ENCODE results near the gene LY86.

The LY86 gene

DNA sequence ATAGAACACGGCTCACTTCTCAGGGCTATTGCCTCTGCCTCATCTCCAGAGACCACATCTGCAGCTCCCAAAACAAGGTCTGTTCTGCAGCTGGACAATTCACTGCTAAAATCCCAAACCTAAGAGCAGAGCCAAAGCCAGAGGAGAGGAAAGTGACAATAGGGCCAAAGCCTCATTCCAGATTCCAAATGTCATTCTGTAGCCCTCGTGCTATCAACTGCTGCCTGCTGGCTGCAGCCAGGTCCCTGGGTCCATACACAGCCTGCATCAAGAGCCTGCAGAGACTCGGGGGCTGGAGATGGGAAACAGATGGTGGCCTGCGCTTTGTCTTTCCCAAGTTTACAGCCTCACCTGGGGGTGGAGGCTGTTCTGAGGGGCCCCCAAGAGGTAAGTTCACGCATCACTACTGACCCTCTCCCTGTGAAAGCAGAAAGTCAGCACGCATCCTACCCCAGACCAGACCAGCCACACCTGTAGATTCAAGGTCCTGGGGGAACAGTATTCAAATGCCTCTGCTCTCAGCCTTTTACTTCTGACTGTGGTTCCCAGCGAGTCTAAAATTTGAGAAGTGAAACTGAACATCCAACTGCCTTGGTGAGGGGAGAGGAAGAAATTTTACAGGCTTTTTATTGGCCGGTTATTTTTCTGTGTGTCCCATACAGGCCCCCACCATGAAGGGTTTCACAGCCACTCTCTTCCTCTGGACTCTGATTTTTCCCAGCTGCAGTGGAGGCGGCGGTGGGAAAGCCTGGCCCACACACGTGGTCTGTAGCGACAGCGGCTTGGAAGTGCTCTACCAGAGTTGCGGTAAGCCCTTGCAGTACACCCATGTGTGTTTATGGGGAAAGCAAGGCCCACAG is at the start of gene LY86:
Gene LY86, plus strand, starts transcription at position 657 of the 860 bp plus-strand sequence. Its CDS starts 15 bp downstream, at position 672.
- Mint-ChIP-seq H3K9me3 (peaks cover 8 to 12% of the 10 kb centered on the region in 2 donors), H3K4me1 (peaks cover 83% of the 10 kb centered on the region), H3K4me3 (peak within 1 kb of the TSS; percentile 71 to 83), H3K27ac (peak within 1 kb of the TSS; percentile 89 to 92), H3K27me3 (no peaks in the 10 kb centered on the region)
- DNase-seq (no peak), ATAC-seq (peak; percentile 62)

DNA sequence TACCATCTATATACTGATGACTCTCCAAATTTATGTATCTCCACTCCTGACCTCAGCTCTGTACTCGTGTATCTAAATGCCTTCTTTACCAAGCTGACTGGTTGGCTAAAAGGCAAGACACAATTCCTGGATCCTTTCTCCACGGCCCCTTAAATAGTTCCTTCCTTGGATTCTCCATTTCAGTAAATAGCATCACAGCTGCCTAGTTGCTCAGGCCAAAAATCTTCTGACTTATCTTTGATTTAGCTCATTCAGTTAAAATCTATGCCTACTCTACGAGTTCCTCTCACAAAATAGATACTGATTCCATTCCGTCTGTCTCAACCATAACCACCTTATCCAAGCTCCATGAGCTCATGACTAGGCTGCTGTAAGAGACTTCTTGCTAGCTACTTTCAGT is 49.5 kb upstream of the LY86 start:
- no peak for DNase-seq
- H3K27ac Mint-ChIP-seq, result no peak overlapping the region
- ATAC-seq, result no peak
- H3K9me3 Mint-ChIP-seq, result peaks cover 0 to 10% of the 10 kb centered on the region in 2 donors
- no peak overlapping the region for H3K4me3 Mint-ChIP-seq
- no peaks in the 10 kb centered on the region for H3K4me1 Mint-ChIP-seq
- H3K27me3 Mint-ChIP-seq, result peaks cover 53% of the 10 kb centered on the region

DNA sequence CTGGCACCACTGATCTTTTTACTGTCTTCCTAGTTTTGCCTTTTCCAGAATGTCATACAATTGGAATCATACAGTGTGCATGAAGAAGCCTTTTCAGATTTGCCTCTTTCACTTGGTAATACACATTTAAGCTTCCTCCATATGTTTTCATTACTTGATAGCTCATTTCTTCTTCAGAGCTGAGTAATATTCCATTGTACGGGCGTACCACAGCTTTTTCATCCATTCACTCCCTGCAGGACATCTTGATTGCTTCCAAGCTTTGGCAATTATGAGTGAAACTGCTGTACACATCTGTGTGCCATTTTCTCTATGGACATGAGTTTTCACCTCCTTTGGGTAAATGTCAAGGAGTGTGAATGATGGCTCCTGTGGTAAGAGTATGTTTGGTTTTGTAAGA is 46.2 kb upstream of the LY86 start:
- DNase-seq, result no peak
- peaks cover 75% of the 10 kb centered on the region for H3K27me3 Mint-ChIP-seq

DNA sequence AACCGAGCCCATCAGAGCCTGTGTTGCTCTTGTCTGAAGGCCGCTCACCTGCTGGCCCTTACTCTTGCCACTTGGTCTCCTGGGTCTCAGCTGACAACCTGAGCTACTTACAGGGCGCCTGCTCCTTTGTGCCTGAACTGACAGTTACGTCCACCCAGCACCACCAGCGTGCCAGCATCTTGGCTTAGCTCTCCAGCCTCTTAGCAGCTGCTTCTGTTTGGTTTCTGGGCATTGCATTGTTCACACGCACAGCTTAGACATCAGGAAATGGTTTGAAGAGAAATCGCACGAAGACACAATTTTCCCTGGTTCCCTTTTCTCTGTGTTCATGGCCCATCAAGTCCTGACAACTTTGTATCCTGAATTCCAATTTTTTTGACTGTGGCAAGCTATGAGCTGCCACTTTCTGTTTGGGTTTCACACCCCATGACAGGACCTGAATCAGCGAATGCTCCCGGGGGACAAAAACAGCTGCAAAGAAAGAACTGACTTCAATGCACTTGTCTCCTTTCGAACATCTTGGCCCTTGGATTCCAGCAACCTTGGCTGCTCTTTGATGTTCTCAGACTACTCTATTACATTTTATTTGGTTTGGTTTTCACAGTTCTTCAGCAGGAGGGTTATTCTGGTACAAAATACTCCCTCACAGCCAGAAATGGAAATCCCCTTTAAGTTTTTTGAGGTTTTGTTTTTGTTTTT is 45.2 kb upstream of the LY86 start:
- ATAC-seq, result no peak

More for the DNA sequence above, 46.2 kb upstream of the LY86 start:
- ATAC-seq, result no peak
- Mint-ChIP-seq H3K4me1 (peaks cover 18% of the 10 kb centered on the region), H3K4me3 (no peak overlapping the region), H3K27ac (no peak overlapping the region), H3K9me3 (peaks cover 0 to 10% of the 10 kb centered on the region in 2 donors)

DNA sequence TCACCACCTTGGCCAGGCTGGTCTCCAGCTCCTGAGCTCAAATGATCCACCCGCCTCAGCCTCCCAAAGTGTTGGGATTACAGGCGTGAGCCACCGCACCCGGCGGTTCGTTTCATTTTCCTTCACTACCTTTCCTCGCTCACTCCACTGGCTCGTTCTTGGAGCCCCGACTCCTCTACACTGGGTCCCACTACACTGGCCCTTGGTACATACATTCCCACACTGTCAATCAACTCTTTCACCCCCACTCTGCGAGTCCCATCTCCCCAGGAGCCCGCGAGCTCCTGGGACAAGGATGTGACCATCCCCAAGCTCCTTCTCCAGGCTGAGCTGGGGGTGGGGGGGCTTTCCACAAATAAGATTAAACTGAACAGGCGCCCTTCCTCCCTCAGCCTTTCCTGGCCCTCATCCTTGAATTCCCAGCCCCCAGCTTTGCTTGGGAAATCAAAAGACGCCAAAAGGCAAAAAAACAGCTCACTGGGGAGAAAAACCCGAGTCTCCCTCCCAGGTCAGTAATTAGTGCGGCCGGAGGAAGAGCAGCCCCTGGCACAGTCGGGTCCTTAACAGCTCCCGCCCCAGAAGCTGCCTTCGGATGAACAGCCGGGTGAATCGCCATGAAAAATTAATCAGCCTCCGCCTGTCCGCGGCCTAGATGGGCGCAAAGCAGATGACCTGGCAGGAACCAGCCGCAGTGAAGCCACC is 42.8 kb upstream of the LY86 start:
- Mint-ChIP-seq H3K4me3 (peak overlapping the region in 1 of 2 donors; percentile 77), H3K9me3 (peaks cover 0 to 10% of the 10 kb centered on the region in 2 donors), H3K27me3 (peaks cover 74% of the 10 kb centered on the region), H3K4me1 (peaks cover 18% of the 10 kb centered on the region), H3K27ac (no peak overlapping the region)
- DNase-seq (no peak), ATAC-seq (no peak)

More for the DNA sequence above, 45.2 kb upstream of the LY86 start:
- no peak overlapping the region for H3K27ac Mint-ChIP-seq
- no peak overlapping the region for H3K4me3 Mint-ChIP-seq
- peaks cover 18% of the 10 kb centered on the region for H3K4me1 Mint-ChIP-seq
- no peak for DNase-seq
- peaks cover 84% of the 10 kb centered on the region for H3K27me3 Mint-ChIP-seq
- H3K9me3 Mint-ChIP-seq, result peaks cover 0 to 10% of the 10 kb centered on the region in 2 donors

DNA sequence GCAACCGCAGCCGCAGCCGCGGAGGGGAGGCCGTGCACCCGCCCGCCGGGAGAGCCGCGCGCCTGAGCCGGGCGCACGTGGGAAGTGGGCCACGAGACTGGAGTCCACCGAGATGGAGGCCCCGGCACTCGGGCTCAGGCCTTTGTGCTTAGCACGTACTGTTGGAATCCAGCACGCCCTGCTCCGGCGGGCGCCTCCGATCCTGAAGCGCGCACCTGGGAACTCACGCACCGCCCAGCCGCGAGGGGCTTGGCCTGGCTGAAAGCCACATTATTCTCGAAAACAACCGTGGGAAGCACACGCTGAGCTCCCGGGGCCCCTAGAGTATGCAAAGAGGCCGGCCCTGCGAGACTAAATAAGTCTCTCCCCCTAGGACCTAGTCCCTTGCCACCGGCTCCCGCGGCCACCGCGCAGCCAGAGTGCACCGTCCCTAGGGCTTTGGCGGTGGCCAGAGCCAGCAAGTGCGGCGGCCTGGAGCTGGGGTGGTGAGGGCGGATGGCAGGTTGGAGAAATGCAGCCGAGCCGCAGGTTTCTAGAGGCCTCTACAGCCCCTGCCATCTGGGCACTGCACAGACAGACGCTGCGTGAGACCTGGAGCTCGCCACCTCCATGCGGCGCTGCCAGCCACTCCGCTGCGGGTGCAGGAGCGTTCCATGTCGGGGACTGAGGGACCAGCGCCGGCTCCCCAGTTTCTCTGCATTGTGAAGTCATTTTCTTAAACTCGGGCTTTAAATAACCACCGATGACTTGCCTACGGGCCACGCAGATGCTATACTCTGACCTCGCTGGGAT is 42.0 kb upstream of the LY86 start:
- peaks cover 67% of the 10 kb centered on the region for H3K27me3 Mint-ChIP-seq
- DNase-seq (peak; percentile 14 to 16), ATAC-seq (peak; percentile 77)
- peaks cover 0 to 10% of the 10 kb centered on the region in 2 donors for H3K9me3 Mint-ChIP-seq
- no peak overlapping the region for H3K27ac Mint-ChIP-seq
- H3K4me3 Mint-ChIP-seq, result peak overlapping the region; percentile 77 to 79
- peaks cover 18% of the 10 kb centered on the region for H3K4me1 Mint-ChIP-seq

DNA sequence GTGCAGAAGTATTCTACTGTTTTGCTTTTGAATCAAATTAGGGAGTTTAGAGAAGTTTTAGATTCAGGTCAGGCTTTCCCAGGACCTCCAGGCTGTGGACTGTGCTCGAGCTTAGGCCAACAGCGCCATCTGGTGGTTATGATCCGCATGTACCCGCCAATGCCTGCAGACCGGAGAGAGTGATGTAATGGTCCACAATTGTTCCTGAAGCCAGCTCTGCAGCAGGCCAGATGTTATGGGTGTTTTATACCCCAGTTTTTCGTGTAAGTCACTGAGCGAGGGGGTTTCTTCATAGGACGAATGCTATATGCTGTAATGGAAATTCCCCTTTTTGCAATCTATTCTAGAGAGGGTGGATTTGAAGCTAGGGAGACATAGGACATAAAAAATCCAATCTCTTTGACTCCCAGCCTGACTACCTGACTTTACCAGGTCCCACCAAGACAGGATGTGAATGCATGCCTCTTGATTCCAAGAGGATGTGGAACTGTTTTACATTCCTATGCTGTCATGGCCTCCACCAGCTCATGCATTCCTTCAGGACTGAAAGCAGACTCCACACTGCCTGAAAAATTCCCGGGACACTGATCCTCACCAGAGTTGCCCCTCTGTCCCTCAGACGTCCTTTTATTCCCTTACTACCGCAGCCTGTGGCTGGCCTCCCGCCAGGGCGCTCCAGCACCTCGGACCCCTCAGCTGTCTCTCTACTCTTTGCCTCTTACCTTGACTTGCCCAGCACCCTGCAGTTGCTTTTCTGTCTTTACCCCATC is 41.2 kb upstream of the LY86 start:
- Mint-ChIP-seq H3K4me3 (peak overlapping the region; percentile 77 to 79), H3K4me1 (peaks cover 18% of the 10 kb centered on the region), H3K27ac (no peak overlapping the region), H3K27me3 (peaks cover 59% of the 10 kb centered on the region), H3K9me3 (peaks cover 0 to 9% of the 10 kb centered on the region in 2 donors)
- peak; percentile 79 to 83 for DNase-seq
- ATAC-seq, result peak; percentile 95

DNA sequence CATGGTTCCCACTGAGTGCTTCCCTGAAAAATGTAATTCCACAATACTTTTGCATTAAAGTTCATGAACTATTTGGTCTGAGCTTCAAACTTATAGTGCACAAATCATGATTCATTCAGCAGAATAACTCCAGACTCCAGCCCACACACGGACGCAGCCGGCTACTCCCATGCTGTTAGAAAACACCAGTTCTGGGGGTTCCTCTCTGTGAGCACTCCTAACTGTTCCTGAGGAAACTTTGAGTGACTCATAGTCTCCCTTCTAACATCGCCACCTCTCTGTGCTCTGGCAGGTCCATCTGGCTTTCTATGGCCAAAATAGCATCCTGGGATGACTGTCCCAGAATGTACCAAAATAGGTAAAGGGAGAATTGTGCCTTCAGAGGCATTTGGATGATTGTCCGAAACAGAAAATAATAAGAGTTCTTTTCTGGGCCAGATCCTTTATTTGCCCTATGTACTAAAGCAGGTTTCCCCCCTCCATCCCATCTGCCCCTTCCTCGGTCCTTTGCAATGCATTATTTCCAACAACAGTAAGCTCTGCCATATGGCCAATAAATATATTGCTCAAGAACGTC is 32.3 kb upstream of the LY86 start:
- no peak for DNase-seq
- H3K4me1 Mint-ChIP-seq, result peaks cover 60% of the 10 kb centered on the region
- no peaks in the 10 kb centered on the region for H3K9me3 Mint-ChIP-seq
- H3K27me3 Mint-ChIP-seq, result no peaks in the 10 kb centered on the region
- no peak overlapping the region for H3K27ac Mint-ChIP-seq
- ATAC-seq, result no peak
- no peak overlapping the region for H3K4me3 Mint-ChIP-seq

DNA sequence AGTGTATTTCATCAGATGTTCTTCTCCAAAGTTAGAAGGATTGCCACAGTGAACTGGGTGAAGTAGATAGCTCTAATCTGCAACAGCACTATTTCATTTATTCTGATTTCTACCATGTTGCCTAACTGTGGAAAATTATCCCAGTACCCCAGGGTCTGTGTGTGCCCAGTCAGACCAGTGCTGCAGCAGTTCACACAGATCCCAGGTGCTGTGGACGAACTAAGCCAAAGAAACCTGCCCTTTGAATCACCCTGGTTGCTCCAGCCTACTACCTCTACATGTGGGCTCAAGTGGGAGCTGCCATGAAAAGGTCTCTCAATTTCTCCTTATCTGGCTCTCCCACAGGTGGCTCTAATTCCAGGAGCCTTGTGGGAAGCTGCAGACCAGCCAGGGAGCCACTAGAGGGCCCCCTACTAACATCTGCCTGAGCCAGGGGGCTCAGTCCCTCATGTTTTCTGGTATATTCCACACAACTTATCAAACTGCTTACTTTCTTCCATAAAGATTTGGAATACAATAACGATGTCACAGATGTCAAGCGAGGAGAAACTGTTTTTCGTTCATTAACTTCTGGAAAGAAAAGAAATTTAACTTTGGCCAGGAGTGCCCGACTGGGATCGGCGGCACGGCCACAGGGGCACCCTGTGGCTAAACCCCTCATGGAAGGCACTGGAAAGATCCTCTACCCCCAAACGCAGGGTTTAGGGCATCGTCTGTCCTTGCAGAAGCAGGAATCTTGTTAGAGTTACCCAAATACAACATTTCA is 31.6 kb upstream of the LY86 start:
- Mint-ChIP-seq H3K4me3 (no peak overlapping the region), H3K27me3 (no peaks in the 10 kb centered on the region), H3K4me1 (peaks cover 66% of the 10 kb centered on the region), H3K9me3 (no peaks in the 10 kb centered on the region), H3K27ac (peak overlapping the region in 1 of 2 donors; percentile 19)
- ATAC-seq (peak; percentile 45), DNase-seq (peak in 1 of 2 donors; percentile 36)

DNA sequence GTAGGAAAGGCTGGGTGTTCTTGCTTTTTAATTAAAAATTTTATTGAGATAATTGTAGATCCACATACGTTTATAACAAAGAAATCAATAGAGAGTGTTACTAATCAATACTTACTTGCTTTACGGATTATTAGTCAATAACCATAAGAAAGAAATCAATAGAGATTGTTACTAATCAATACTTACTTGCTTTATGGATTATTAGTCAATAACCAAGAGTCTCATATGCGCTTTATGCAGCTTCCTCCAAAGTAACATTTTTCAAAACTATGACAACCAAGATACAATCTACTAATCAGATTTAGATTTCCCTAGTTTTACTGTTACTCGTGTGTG is 31.0 kb upstream of the LY86 start:
- Mint-ChIP-seq H3K27me3 (no peaks in the 10 kb centered on the region), H3K4me1 (peaks cover 72% of the 10 kb centered on the region), H3K27ac (no peak overlapping the region), H3K9me3 (peaks cover 3 to 5% of the 10 kb centered on the region in 2 donors), H3K4me3 (no peak overlapping the region)
- ATAC-seq (no peak), DNase-seq (no peak)

DNA sequence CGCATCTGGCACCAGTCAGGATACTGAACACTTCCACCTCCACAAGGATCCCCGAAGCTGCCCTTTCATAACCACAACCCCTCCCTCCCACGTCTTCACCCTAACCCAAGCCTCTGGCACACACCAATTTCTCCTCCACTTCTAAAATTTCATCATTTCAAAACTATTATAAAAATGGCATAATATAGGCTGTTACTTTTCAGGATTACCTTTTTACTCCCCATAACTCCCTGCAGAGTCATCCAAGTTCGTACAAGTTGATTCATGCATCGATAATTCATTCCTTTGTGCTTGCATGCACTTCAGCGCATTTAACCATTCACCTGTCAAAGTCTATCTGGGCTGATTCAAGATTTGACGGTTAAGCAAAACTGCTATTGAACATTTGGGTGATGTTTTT is 30.6 kb upstream of the LY86 start:
- H3K27me3 Mint-ChIP-seq, result no peaks in the 10 kb centered on the region

DNA sequence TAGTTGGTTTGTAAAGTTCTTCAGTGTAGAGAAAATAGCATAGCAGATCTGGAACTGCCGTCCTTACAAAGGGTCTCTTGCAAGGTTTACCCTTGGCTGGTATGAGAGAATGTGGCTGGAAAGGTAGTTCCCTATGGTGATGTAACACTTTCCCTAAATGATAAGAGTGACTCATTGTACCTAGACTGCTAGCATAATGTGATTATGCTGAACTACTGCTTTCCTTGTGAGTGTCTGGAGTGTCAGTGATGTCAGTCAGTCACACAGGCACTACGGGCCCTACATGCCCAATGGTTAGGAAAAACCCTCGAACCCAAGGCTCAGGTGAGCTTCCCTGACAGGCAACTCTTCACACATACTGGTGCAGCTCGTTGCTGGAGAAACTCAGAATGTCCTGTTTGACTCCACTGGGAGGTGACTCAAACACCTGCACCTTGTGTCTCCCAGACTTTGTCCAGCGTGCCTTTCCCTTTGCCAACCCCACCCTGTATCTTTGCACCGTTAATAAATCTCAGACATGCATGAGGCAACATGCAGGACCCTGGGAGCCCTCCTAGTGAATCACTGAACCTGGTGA is 28.4 kb upstream of the LY86 start:
- ATAC-seq (peak; percentile 86), DNase-seq (no peak)
- Mint-ChIP-seq H3K4me3 (peak overlapping the region; percentile 11 to 57), H3K4me1 (peaks cover 93% of the 10 kb centered on the region), H3K27ac (no peak overlapping the region), H3K9me3 (peaks cover 12 to 20% of the 10 kb centered on the region in 2 donors), H3K27me3 (no peaks in the 10 kb centered on the region)

More for the DNA sequence above, 30.6 kb upstream of the LY86 start:
- H3K9me3 Mint-ChIP-seq, result peaks cover 8% of the 10 kb centered on the region in 2 donors
- no peak for ATAC-seq
- H3K27ac Mint-ChIP-seq, result peak overlapping the region; percentile 16 to 20
- DNase-seq, result no peak
- H3K4me1 Mint-ChIP-seq, result peaks cover 76% of the 10 kb centered on the region
- peak overlapping the region in 1 of 2 donors; percentile 13 for H3K4me3 Mint-ChIP-seq

DNA sequence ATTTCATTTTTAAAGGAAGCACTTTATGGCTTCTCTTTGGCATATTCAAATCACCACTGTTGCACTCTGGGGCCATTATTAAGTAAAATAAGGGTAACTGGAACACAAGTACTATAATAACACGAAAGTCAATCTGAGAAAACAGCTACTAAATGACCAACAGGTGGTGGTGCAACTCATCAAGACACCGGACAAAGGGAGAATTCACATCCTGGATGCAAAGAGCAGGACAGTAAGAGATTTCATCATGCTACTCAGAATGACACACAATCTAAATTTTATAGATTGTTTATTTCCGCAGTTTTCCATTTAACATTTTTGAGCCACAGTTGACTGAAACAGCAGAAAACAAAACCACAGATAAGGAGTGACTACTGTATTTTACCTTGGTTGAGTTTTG is 27.6 kb upstream of the LY86 start:
- DNase-seq (no peak), ATAC-seq (no peak)
- Mint-ChIP-seq H3K27ac (no peak overlapping the region), H3K4me1 (peaks cover 88% of the 10 kb centered on the region), H3K4me3 (no peak overlapping the region), H3K27me3 (no peaks in the 10 kb centered on the region), H3K9me3 (peaks cover 12 to 20% of the 10 kb centered on the region in 2 donors)

All from stimulated activated naive CD8-positive, alpha-beta T cell treated with anti-CD3 and anti-CD28 coated beads, Interleukin-15, amount 100 ng/mL, for 72 hours (primary cell).